HG03175 (cell line): Measurements from ENCODE around the gene SLAMF7.

Experiments used
- ATAC-seq: cut with Tn5 transposase; IDR thresholded peaks from one replicate; pipeline ENCODE4 v1.9.1; 2021; ENCODE audit warnings: mild to moderate bottlenecking, moderate library complexity; ENCODE audit not compliant: unreplicated experiment

The SLAMF7 gene

DNA sequence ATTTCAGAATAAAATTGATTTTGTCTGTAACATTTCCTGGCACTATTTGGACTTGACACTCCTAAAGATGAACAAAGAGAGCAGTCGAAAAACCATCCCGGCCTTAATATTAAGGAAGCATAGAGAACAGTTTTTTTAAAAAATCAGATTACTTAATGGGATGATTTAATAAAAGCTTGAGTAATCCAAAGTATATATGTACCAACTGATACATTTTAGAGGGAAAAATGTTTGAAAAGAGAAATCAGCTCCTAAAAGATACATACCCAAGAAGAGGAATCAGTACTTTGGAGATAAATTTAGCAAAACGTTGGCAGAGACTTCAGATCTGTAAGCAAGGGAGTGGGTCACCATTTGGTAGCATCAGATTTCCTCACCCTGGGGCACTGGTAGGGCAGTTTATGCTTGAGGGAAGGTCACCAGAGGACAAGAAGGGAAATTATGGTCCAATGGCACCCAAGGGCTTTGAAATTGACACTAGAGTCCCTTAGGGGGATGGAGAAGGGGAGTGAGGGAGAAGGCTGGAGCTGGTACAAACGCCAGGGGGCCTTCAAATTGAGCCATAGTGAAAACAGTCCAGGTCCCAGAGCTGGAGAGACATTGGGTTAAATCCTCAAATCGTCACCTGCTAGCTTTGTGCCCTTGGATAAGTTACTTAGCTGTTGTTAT lies 5.9 kb downstream of the SLAMF7 start:
- ATAC-seq = no peak

DNA sequence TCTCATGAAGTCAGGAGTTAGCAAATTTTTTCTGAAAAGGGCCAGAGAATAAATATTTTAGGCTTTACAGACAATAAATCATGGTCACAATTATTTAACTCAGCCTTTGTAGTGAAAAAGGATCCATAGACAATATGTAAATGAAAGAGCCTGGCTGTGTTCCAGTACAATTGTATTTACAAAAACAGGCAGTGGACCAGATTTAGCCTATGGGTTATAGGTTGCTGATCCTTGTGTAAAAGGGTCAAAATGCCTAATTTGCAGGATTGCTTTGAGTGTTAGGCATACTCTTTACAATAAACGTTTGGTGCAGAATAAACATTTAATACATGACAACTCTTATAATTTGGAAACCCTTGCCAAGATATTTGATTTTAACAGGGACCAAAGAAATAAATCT lies 6.5 kb downstream of the SLAMF7 start:
- no peak for ATAC-seq

DNA sequence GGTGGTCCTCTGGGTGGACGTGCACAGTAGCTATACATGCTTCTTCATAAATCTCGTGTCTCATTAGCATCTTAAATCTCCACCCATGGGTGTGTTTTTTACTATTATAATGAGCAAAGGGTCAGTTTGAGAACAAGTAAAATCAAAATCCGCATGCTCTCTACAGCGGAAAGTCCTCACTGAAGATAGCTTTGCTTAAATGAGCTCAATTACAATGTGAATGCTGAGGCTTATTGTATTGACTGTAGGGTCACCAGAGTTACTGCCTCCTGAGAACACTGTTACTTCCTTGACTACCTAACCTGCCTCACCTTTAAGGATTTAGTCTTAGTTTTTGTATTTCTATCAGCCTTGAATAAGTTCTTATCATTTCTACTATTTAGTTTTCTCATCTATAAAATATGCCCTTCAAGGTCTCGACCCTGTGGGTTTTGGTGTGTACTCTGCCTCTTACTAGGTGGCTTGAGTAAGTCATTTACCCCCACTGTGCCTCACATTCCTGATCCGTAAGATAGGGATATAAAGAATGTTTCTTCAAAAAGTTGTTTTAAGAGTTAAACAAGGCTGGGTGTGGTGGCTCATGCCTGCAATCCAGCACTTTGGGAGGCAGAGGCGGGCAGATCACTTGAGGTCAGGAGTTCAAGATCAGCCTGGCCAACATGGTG lies 7.9 kb downstream of the SLAMF7 start:
- ATAC-seq = no peak

DNA sequence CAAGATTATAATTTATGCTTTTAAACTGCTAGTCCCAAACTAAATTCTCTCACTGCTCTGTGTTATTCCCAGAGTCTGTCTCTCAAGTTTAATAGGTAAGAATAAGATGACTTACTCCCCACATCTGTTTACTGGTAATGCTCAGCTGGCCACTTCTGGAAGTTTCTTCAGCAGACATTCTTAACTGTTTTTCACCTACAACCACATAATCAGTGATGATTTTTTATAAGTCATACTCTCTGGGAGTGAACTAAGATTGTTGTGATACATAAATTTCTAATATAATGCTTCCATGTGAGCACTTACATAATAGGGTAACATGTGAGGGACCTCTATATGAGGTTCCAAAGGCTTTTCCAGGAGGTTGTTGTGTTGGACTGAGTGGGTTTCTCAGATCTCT lies 8.7 kb downstream of the SLAMF7 start:
- ATAC-seq = no peak

DNA sequence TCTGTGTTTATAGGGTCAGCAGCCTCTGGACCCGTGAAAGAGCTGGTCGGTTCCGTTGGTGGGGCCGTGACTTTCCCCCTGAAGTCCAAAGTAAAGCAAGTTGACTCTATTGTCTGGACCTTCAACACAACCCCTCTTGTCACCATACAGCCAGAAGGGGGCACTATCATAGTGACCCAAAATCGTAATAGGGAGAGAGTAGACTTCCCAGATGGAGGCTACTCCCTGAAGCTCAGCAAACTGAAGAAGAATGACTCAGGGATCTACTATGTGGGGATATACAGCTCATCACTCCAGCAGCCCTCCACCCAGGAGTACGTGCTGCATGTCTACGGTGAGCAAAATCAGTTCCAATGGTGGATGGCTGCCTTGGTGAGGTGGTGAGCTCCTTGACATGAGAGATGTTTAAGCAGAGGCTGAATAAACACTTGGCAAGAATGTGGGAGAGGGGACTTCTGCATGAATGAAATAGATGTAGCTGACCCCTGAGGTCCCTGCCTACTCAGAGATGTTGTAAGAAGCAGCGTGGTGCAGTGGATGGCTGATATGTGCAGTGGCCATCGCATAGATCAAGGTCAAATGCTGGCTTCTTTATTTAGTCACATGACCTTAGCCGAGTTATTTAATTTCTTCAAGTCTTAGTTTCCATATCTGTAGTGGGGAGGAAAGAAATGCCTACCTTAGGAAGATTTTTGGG lies 9.3 kb downstream of the SLAMF7 start:
- no peak for ATAC-seq

DNA sequence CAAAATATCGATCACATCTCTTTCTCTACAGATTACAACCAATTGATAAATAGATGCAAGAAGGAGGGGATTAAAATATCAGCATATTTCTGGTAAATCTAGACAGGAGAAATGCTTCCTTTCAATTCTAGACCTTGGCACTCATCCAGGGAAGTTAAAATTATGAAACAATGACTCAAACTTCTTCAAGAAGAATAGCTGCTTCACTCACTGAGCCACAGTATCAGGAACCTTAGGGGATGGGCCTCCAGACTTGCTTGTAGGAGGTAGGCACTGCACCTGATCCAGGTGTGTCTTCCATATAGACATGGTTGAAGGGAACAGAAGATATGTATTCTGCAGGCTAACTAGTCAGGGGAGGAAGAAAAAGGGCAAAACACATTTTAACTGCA lies 9.8 kb downstream of the SLAMF7 start:
- no peak for ATAC-seq

DNA sequence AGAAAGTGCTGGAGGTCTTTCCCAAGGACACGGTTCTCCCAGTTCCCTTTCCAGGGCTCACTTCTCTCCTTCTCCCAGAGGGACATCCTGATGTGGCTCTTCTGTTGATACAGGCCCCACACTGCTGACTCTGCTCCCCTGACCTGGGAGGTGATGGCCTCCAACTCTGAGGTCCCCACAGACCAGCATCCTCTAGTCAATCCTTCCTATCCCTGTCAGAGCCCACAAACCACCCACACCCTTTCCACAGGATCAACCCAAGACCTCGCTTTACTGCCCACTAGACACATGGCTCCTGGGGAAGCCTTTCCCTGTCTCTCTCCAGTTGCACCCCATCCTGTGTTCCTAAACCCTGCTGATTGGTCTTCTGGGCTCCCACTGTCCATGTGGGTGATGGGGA lies 11.6 kb downstream of the SLAMF7 start:
- no peak for ATAC-seq

DNA sequence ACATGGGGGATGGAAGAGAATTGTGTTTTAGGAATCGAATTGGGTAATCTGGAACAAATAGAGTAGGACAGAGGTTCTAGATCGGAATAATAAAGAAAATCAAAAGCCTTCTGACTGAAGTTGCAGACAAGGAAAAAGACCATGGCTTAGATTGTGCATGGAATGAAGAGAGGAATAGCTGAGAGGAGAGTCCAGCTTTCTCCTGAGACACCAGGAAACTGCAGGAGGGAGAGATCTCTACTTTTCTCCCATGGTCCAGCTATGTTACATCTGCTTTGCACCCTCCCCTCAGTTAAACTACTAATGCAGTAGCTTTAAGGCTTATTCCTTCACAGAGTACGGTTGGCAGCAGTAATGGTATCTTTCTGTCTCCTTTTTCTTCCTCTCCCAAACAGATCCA lies 13.4 kb downstream of the SLAMF7 start:
- ATAC-seq = no peak

DNA sequence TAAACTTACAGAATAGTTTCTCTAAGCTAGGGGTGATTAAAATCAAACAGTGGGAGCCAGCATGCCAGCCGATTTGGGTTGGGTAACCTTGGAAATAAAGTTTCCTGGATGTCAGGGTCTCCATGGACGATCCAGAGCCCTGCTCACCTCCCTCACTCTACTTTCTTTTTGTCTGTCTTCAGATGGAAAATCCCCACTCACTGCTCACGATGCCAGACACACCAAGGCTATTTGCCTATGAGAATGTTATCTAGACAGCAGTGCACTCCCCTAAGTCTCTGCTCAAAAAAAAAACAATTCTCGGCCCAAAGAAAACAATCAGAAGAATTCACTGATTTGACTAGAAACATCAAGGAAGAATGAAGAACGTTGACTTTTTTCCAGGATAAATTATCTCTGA lies 13.9 kb downstream of the SLAMF7 start:
- ATAC-seq = no peak

DNA sequence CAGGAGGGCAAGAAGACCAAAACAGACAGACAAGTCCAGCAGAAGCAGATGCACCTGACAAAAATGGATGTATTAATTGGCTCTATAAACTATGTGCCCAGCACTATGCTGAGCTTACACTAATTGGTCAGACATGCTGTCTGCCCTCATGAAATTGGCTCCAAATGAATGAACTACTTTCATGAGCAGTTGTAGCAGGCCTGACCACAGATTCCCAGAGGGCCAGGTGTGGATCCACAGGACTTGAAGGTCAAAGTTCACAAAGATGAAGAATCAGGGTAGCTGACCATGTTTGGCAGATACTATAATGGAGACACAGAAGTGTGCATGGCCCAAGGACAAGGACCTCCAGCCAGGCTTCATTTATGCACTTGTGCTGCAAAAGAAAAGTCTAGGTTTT lies 14.5 kb downstream of the SLAMF7 start:
- ATAC-seq = no peak

DNA sequence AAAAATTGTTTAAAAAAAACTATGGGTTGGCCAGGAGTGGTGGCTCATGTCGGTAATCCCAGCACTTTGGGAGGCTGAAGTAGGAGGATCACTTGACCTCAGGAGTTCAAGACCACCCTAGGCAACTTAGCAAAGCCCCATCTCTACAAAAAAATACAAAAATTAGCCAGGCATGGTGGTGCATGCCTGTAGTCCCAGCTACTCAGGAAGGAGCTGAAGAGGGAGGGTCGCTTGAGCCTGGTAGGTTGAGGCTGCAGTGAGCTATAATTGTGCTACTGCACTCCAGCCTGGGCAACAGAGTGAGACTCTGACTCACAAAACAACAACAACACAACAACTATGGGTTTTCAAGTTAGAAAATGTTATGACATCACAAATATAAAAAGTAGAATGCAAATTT lies 16.4 kb downstream of the SLAMF7 start:
- ATAC-seq = no peak

DNA sequence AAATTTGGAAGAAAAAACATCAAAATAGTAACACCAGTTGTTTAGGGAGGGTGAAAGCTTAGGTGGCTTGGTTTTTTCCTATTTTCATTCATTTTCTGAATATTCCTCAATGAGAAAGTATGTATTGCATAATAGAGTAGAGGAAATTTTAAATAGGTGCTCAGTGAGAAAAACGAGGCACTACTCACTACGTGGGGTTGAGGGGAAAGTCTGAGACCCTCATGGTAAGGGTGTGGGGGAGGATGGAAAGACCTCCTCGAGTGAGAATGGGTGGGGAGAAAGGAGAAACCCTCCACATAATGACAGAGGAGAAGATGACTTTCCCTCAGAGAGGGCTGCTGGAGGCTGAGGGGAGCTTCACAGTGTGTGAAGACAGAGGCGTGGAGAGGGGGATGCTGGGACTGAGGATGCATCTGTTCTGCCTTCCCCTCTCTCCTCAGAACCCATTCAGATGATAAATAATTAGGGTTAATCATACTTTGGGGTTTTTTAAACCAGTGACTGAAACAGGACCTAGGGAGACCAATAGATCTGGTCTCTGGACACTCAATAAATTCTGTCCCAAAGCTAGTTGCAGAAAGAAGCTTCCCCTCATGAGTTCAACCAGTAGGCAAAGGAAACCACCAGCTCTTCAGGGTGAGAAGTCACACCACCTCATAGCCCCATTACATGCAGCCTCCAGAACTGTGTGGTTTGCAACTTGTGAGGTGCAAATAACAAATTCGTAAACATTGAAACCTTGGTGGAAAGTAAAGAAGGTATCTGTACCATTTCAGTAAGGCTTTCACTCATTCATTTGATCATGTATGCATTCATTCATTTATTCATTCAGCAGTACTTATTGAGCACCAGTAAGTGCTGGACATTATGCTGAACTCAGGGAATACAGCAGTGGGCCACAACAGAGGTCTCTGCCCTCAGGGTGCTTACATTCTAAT lies 17.1 kb downstream of the SLAMF7 start:
- ATAC-seq = peak; percentile 82

DNA sequence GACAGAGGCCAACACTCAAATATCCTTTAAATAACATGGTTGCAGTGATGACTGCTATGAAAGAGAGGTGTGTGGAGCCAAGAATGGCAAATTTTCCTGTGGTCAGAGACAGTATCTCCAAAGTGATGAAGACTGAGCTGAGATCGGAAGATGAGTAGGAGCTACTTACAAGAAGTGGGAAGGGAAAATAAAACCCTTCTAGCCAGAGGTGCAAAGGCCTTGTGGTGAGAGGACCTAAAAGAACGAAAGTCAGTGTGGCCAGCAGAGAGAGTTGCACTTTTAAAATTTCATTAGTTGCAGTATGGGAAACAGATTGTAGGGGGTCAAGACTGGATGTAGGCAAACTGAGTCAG lies 17.8 kb downstream of the SLAMF7 start:
- no peak for ATAC-seq

DNA sequence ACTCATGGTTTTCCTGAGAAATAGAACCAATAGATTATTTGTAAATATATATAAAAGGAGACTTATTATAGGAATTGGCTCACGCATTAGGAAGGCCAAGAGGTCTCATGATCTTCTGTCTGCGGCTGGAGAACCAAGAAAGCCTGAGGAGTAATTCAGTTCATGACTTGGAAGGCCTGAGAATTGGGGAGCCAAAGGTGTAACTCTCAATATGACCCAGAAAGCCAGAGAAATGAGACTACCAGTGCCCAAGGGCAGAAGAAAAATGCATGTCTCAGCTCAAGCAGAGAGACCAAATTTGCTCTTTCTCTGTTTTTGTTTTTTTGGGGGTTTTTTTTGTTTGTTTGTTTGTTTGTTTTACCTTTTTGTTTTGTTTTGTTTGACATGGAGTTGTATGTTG lies 19.5 kb downstream of the SLAMF7 start:
- ATAC-seq = no peak

DNA sequence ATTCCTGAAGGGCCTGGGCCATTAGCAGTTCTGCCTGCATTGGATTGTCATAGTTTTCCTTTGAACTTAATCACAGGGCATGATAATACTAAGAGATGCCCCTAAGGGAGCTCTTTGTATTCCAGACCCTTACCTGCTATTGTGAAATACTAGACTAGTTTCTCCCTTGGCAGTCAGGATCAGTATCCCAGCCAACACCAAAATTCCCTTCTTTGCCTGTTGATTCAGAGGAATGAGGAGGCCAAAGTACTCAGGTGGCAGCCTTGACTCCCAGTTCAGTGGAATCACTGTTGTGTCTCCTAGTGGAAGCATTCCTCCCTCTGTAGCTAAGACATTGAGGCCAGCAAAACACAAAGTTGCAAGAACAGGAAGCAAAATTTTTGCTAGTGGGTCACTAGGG lies 20.7 kb downstream of the SLAMF7 start:
- ATAC-seq = no peak

DNA sequence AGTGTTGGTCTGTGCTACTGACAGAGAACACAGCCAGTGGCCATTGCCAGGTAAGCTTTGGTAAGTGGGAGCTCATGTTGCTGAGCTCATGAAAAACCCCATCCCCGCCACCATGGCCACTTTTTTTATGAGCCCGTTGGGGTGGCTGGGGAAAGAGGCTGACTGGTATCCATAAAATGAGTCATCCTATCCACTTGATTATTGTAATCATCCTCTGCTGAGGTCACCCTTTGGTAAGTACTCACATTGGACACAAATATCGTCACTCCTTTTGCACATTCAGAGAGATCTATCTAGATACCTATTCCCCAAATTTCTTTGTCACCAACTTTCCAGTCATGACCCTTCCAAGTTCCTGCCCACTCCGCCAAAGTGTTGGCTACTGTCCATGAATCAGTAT lies 22.0 kb downstream of the SLAMF7 start:
- ATAC-seq = no peak

DNA sequence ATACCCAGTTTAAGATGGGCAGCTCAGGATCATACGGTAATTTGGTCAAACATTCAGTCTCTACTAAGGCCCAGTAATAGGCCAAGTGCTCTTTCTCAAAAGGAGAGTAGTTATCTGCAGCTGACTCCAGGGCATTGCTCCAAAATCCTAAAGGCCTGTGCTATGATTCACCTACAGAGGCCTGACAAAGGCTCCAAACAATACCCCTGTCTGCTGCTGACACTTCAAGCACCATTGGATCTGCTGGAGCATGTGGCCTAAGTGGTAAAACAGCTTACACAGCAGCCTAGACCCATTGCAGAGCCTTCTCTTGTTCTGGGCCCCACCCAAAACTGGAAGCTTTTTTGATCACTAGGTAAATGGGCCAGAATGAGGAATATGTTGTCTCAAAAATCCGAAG lies 22.8 kb downstream of the SLAMF7 start:
- no peak for ATAC-seq

DNA sequence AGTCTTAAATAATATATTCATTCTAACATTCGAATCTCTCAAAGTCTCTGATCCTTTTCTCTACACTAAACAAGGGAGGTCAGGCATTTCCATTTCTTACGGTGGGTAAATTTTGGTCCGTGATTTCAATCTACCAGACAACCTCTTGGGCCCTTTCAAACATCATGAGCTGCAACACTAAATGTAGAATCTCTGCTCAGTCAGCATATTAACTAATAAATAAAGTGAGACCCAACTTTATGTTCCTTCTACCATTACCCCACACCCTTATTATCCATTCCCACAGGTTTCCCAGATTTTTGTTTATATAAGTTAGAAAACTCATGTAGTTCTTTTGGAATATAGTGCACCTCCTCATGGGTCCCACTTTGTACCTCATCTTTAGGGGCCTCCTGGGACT lies 24.9 kb downstream of the SLAMF7 start:
- no peak for ATAC-seq

DNA sequence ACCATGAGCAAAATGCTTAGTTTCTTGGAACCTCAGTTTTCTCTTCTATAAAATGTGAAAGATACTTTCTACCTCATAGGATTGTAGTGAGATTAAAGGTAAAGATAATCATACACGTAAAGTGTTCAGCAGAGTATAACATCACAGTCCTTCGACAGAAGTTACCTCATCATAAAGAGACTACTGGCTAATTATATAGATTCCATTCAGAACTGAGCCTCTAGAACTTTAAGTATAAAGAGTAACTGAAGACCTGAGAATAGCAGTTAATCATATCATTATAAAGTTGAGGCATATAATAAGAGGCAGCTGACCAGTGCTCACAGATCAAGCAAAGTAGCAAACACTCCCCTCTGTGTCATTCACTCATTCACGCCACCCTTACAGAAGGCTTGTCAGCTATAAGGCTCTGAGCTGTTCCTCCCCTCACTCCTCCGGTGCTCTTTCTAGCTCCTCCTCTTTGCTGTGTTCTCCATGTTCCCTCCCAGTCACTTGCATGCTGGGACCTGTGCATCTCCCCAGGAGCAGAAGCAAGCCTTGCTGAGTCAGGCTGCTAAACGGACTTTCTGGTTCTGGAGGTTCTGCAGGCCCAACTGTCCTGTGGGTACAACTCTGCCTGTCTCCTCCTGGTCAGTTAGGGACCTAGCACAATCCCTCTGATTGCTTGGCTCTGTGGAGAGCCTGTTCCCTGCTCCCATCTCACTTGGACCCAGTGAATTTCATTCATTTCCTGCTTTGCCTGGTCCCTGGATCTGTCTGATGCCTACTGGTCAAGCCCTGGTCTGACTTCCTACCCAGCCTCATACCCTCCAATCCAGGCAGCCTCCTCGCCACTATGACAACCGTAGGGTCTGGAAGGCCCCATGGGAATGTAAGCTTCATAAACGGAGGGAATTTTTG lies 28.6 kb downstream of the SLAMF7 start:
- ATAC-seq = peak; percentile 47

DNA sequence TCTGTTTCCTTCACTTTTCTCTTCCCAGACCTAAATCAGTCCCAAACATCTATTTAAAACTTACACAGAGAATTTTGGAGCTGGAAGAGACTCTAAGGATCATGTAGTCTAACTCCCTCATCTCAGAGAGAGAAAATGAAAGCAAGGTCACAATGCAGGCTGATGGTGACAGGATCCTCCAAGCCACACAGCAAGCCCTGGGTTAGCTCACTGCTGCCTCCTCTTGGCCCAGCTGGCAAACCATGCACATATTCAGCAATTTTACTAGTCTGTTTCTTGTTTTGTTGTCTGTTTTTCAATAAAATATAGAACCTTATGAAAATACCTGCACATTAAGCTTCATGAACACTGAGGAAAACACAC lies 29.2 kb downstream of the SLAMF7 start:
- ATAC-seq = peak; percentile 88
